Measurements from ENCODE around the gene TRIM13.
"Not testable (repeated sequence)": the region's sequence is repeated elsewhere in the genome, so short reads cannot be mapped to it uniquely, and the experiment has no call there.

Gene TRIM13

GRCh38 chr13:49998714-49999624 lies 2.1 kb downstream of the TRIM13 start:
- DNase-seq: no peak

GRCh38 chr13:50001287-50001686 lies 4.4 kb downstream of the TRIM13 start:
- no peak for DNase-seq

- DNase-seq: no peak
Observed at GRCh38 chr13:50006426-50007135, 9.7 kb downstream of the TRIM13 start.

GRCh38 chr13:50011461-50011860 lies 14.6 kb downstream of the TRIM13 start:
- DNase-seq: no peak

- no peak for DNase-seq
Observed at GRCh38 chr13:50012396-50013169, 15.7 kb downstream of the TRIM13 start.

GRCh38 chr13:50014386-50014785 lies 17.5 kb downstream of the TRIM13 start:
- DNase-seq: no peak

GRCh38 chr13:50015258-50015657 lies 18.4 kb downstream of the TRIM13 start, which contains the start of gene KCNRG:
KCNRG (plus strand) TSS chr13:50015444; CDS start chr13:50015494, 50 bp downstream.
- DNase-seq: no peak

- DNase-seq: no peak
Observed at GRCh38 chr13:50015750-50016149, 18.9 kb downstream of the TRIM13 start.

- no peak for DNase-seq
Observed at GRCh38 chr13:50016444-50016843, 19.6 kb downstream of the TRIM13 start.

- no peak for DNase-seq
Observed at GRCh38 chr13:50017819-50018218, 21.0 kb downstream of the TRIM13 start.

- no peak for DNase-seq
Observed at GRCh38 chr13:50025436-50025835, 28.6 kb downstream of the TRIM13 start.

GRCh38 chr13:50026788-50027473 lies 30.1 kb downstream of the TRIM13 start:
- DNase-seq: no peak

- DNase-seq: no peak
Observed at GRCh38 chr13:50030315-50030714, 33.5 kb downstream of the TRIM13 start.

GRCh38 chr13:50033725-50034124 lies 36.9 kb downstream of the TRIM13 start:
- no peak for DNase-seq

- DNase-seq: no peak
Observed at GRCh38 chr13:50037788-50038187, 40.9 kb downstream of the TRIM13 start.

GRCh38 chr13:50038266-50038665 lies 41.4 kb downstream of the TRIM13 start:
- DNase-seq: no peak

- DNase-seq: no peak
Observed at GRCh38 chr13:50052478-50052877, 55.6 kb downstream of the TRIM13 start.

GRCh38 chr13:50053844-50054243 lies 57.0 kb downstream of the TRIM13 start:
- no peak for DNase-seq

- no peak for DNase-seq
Observed at GRCh38 chr13:50055454-50055853, 58.6 kb downstream of the TRIM13 start.

GRCh38 chr13:50060718-50061117 lies 63.9 kb downstream of the TRIM13 start:
- no peak for DNase-seq

- not testable (repeated sequence) for DNase-seq
Observed at GRCh38 chr13:50062336-50062735, 65.5 kb downstream of the TRIM13 start.

- DNase-seq: no peak
Observed at GRCh38 chr13:50065712-50066111, 68.9 kb downstream of the TRIM13 start.
